Measurements from ENCODE around the gene SPSB1. TPM values are rescaled to one million over a fixed set of nuclear protein-coding genes. Genes with fewer than 3 reads are reported as not detected.

Gene SPSB1
- total and polyA plus RNA-seq, 2 experiments from 2014 or later: 13.5 to 22.7 TPM

GRCh38 chr1:9356829-9357466 is 64.3 kb downstream of the SPSB1 start:
- Histone ChIP-seq H3K36me3 (ENCODE audit: low read depth) (0 out of 2 replicates have a peak, but pooled peaks cover 7% of the 10 kb centered on the region), H3K9me3 (ENCODE audit: low read depth) (no peaks in the 10 kb centered on the region), H2AFZ (no peak overlapping the region), H3K79me2 (ENCODE audit: insufficient read depth) (peaks cover 75% of the 10 kb centered on the region), H3K9ac (no peak overlapping the region), H3K9me2 (ENCODE audit: insufficient read depth) (no peaks in the 10 kb centered on the region), H3K27me3 (replicated peaks; ENCODE audit: insufficient read depth) (no peaks in the 10 kb centered on the region), H3F3A (ENCODE audit: insufficient read depth) (no peaks in the 10 kb centered on the region), H3K4me2 (ENCODE audit: unreplicated experiment) (no peak overlapping the region), H4K20me1 (ENCODE audit: insufficient read depth) (no peaks in the 10 kb centered on the region), H3K4me1 (ENCODE audit: insufficient read depth) (no peaks in the 10 kb centered on the region), H3K4me3 (no peak overlapping the region), H3K27ac (no peak overlapping the region)
- DNase-seq: no peak
- WGBS, 2 experiments (ENCODE audit: low coverage in 1 of 2, low lambda C conversion rate in 2 of 2, missing lambda C conversion rate in 2 of 2): 97 to 99% methylated on average over 2 of the region's 2 CpGs
- in situ Hi-C loops (cut with MboI): no loop called here
- TF ChIP-seq EZH2 (IDR thresholded peaks at IDR 0.05; ENCODE audit: insufficient read depth, poor library complexity, severe bottlenecking) (no peak), EZH2phosphoT487 (IDR thresholded peaks at IDR 0.05; ENCODE audit: insufficient read depth, low read depth) (no peak)

- Histone ChIP-seq H3K79me2 (ENCODE audit: insufficient read depth) (peaks cover 81% of the 10 kb centered on the region), H3K4me2 (ENCODE audit: unreplicated experiment) (no peak overlapping the region), H3K27ac (no peak overlapping the region), H3K27me3 (replicated peaks; ENCODE audit: insufficient read depth) (no peaks in the 10 kb centered on the region), H3K4me3 (no peak overlapping the region), H3F3A (ENCODE audit: insufficient read depth) (no peaks in the 10 kb centered on the region), H3K9me3 (ENCODE audit: low read depth) (no peaks in the 10 kb centered on the region), H3K36me3 (ENCODE audit: low read depth) (0 out of 2 replicates have a peak, but pooled peaks cover 7% of the 10 kb centered on the region), H3K9me2 (ENCODE audit: insufficient read depth) (no peaks in the 10 kb centered on the region), H4K20me1 (ENCODE audit: insufficient read depth) (no peaks in the 10 kb centered on the region), H3K9ac (no peak overlapping the region), H2AFZ (no peak overlapping the region), H3K4me1 (ENCODE audit: insufficient read depth) (no peaks in the 10 kb centered on the region)
- in situ Hi-C loops (cut with MboI): no loop called here
- WGBS, 2 experiments (ENCODE audit: low coverage in 1 of 2, low lambda C conversion rate in 2 of 2, missing lambda C conversion rate in 2 of 2): 88 to 93% methylated on average over 8 of the region's 8 CpGs
- TF ChIP-seq EZH2phosphoT487 (IDR thresholded peaks at IDR 0.05; ENCODE audit: insufficient read depth, low read depth): no peak
- TF ChIP-seq EZH2 (IDR thresholded peaks at IDR 0.05; ENCODE audit: insufficient read depth, poor library complexity, severe bottlenecking): no peak
- DNase-seq: no peak
Measured at GRCh38 chr1:9357958-9358357, 65.3 kb downstream of the SPSB1 start.

GRCh38 chr1:9360371-9361064 is 67.8 kb downstream of the SPSB1 start:
- no peaks in the 10 kb centered on the region for H3K27me3 ChIP-seq (replicated peaks; ENCODE audit: insufficient read depth)
- no peaks in the 10 kb centered on the region for H3F3A ChIP-seq (ENCODE audit: insufficient read depth)
- no peak overlapping the region for H3K4me3 ChIP-seq
- 89 to 90% methylated on average over 19 to 20 of the region's 20 CpGs for WGBS, 2 experiments (ENCODE audit: low coverage in 1 of 2, low lambda C conversion rate in 2 of 2, missing lambda C conversion rate in 2 of 2)
- H3K27ac ChIP-seq: no peak overlapping the region
- no peaks in the 10 kb centered on the region for H4K20me1 ChIP-seq (ENCODE audit: insufficient read depth)
- H3K79me2 ChIP-seq (ENCODE audit: insufficient read depth): peaks cover 83% of the 10 kb centered on the region
- H3K4me2 ChIP-seq (ENCODE audit: unreplicated experiment): no peak overlapping the region
- no peak for TF ChIP-seq EZH2phosphoT487 (IDR thresholded peaks at IDR 0.05; ENCODE audit: insufficient read depth, low read depth)
- no peak for TF ChIP-seq EZH2 (IDR thresholded peaks at IDR 0.05; ENCODE audit: insufficient read depth, poor library complexity, severe bottlenecking)
- no peaks in the 10 kb centered on the region for H3K9me3 ChIP-seq (ENCODE audit: low read depth)
- H2AFZ ChIP-seq: no peak overlapping the region
- in situ Hi-C loops (cut with MboI): no loop called here
- no peaks in the 10 kb centered on the region for H3K4me1 ChIP-seq (ENCODE audit: insufficient read depth)
- H3K9ac ChIP-seq: no peak overlapping the region
- no peaks in the 10 kb centered on the region for H3K9me2 ChIP-seq (ENCODE audit: insufficient read depth)
- no peak for DNase-seq
- H3K36me3 ChIP-seq (ENCODE audit: low read depth): 0 out of 2 replicates have a peak, but pooled peaks cover 7% of the 10 kb centered on the region

GRCh38 chr1:9361630-9362260 is 69.1 kb downstream of the SPSB1 start:
- Histone ChIP-seq H3K79me2 (ENCODE audit: insufficient read depth) (peaks cover 83% of the 10 kb centered on the region), H3K27ac (no peak overlapping the region), H3K4me2 (ENCODE audit: unreplicated experiment) (no peak overlapping the region), H3K4me1 (ENCODE audit: insufficient read depth) (no peaks in the 10 kb centered on the region), H2AFZ (no peak overlapping the region), H3K27me3 (replicated peaks; ENCODE audit: insufficient read depth) (no peaks in the 10 kb centered on the region), H3K36me3 (ENCODE audit: low read depth) (0 out of 2 replicates have a peak, but pooled peaks cover under 1% of the 10 kb centered on the region), H3K9me2 (ENCODE audit: insufficient read depth) (no peaks in the 10 kb centered on the region), H3K4me3 (no peak overlapping the region), H4K20me1 (ENCODE audit: insufficient read depth) (no peaks in the 10 kb centered on the region), H3K9ac (no peak overlapping the region), H3K9me3 (ENCODE audit: low read depth) (no peaks in the 10 kb centered on the region), H3F3A (ENCODE audit: insufficient read depth) (no peaks in the 10 kb centered on the region)
- no peak for TF ChIP-seq EZH2 (IDR thresholded peaks at IDR 0.05; ENCODE audit: insufficient read depth, poor library complexity, severe bottlenecking)
- TF ChIP-seq EZH2phosphoT487 (IDR thresholded peaks at IDR 0.05; ENCODE audit: insufficient read depth, low read depth): no peak
- 53 to 62% methylated on average over 8 to 12 of the region's 14 CpGs for WGBS, 2 experiments (ENCODE audit: low coverage in 1 of 2, low lambda C conversion rate in 2 of 2, missing lambda C conversion rate in 2 of 2)
- in situ Hi-C loops (cut with MboI): no loop called here
- no peak for DNase-seq
